Vagina (tissue), 2 donors: ENCODE results near the gene EIF1.

Source experiments
- CTCF ChIP-seq, 3 experiments: fragments of 450-650 bp in 2 of 3; fragments of 200-600 bp in 1 of 3; sonication (generic) in 1 of 3; IDR thresholded peaks; one replicate each; pipeline ENCODE4 v1.5.1; 2017 to 2019; ENCODE audit warnings: antibody characterized with exemption in 3 of 3, mild to moderate bottlenecking in 2 of 3, moderate library complexity in 2 of 3
- POLR2A ChIP-seq, 2 donors: fragments of 450-650 bp; IDR thresholded peaks; one replicate each; pipeline ENCODE4 v1.6.1; 2017; ENCODE audit warnings: antibody characterized with exemption in 2 of 2, mild to moderate bottlenecking in 2 of 2, moderate library complexity in 2 of 2
- POLR2AphosphoS5 ChIP-seq, 2 donors: sonication (generic); formaldehyde crosslinking; IDR thresholded peaks; one replicate each; pipeline ENCODE4 v1.9.0; 2017; ENCODE audit warnings: antibody characterized with exemption in 2 of 2, mild to moderate bottlenecking in 2 of 2, low read depth in 1 of 2; ENCODE audit not compliant: insufficient read depth in 1 of 2

GRCh38 chr17:41638941-41639340 lies 49.7 kb upstream of the EIF1 start:
- TF ChIP-seq CTCF (IDR thresholded peaks at IDR 0.05) (no peak), POLR2AphosphoS5 (IDR thresholded peaks at IDR 0.05; ENCODE audit: insufficient read depth in 1 of 2, low read depth in 1 of 2) (no peak), POLR2A (IDR thresholded peaks at IDR 0.05) (no peak)
